Activated T-cell treated with anti-CD3 and anti-CD28 coated beads, Interleukin-2, amount 50 U/mL, for 24 hours (primary cell): ENCODE measurements around the gene SLC31A1.
"Not testable (repeated sequence)": the region's sequence is repeated elsewhere in the genome, so short reads cannot be mapped to it uniquely, and the experiment has no call there.

Source experiments
- DNase-seq: peaks from one replicate; pipeline ENCODE4 v3.0.0-alpha.2; 2020
- H3K27ac Mint-ChIP-seq: 2 replicates; pipeline ENCODE4 v1.8.0; 2020; ENCODE audit warnings: mild to moderate bottlenecking, mixed read lengths
- H3K27me3 Mint-ChIP-seq: 2 replicates; pipeline ENCODE4 v1.8.0; 2020; ENCODE audit warnings: mixed read lengths
- H3K36me3 Mint-ChIP-seq: 2 replicates; pipeline ENCODE4 v1.8.0; 2020; ENCODE audit warnings: low read depth, mixed read lengths
- H3K4me1 Mint-ChIP-seq: 2 replicates; pipeline ENCODE4 v1.8.0; 2020; ENCODE audit warnings: low read depth, mixed read lengths
- H3K4me3 Mint-ChIP-seq: 2 replicates; pipeline ENCODE4 v1.8.0; 2020; ENCODE audit warnings: mild to moderate bottlenecking, moderate library complexity, mixed read lengths
- H3K9me3 Mint-ChIP-seq: 2 replicates; pipeline ENCODE4 v1.8.0; 2020; ENCODE audit warnings: mixed read lengths

SLC31A1 gene

DNA sequence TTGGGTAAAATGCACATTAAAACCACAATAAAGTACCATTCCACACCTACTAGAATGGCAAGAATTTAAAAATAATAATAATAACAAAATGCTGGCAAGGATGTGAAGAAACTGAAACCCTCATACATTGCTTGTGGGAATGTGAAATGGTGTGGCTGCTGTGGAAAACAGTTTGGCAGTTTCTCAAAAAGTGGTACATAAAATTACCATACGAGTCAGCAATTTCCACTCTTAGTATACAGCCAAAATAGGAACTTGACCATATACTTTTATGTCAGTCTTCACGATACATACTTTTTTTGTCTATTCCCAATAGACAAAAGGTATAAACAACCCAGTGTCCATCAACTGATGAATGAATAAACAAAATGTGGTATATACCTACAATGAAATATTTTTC, 15.9 kb upstream of the SLC31A1 start:
- Mint-ChIP-seq H3K36me3 (peaks cover 94% of the 10 kb centered on the region), H3K4me3 (no peak overlapping the region), H3K27me3 (no peaks in the 10 kb centered on the region), H3K9me3 (no peaks in the 10 kb centered on the region), H3K4me1 (peaks cover 3% of the 10 kb centered on the region), H3K27ac (no peak overlapping the region)
- DNase-seq: no peak

DNA sequence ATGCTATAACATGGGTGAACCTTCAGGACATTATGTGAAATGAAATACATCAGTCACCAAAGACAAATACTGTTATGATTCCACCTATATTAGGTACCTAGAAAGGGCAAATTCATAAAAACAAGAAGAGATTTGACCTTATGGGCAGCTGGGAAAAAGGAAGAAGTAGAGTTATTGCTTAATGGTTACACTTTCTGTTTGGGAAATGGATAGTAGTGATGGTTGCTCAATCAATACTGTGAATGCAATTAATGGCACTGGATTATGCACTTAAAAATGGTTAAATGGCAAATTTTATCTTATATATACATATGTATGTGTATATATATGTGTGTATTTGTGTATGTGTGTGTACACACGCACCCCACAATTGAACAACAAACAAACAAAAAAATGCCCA, 15.5 kb upstream of the SLC31A1 start:
- Mint-ChIP-seq H3K36me3 (peaks cover 94% of the 10 kb centered on the region), H3K9me3 (no peaks in the 10 kb centered on the region), H3K4me3 (no peak overlapping the region), H3K27ac (no peak overlapping the region), H3K4me1 (peaks cover 3% of the 10 kb centered on the region), H3K27me3 (no peaks in the 10 kb centered on the region)
- DNase-seq: no peak

DNA sequence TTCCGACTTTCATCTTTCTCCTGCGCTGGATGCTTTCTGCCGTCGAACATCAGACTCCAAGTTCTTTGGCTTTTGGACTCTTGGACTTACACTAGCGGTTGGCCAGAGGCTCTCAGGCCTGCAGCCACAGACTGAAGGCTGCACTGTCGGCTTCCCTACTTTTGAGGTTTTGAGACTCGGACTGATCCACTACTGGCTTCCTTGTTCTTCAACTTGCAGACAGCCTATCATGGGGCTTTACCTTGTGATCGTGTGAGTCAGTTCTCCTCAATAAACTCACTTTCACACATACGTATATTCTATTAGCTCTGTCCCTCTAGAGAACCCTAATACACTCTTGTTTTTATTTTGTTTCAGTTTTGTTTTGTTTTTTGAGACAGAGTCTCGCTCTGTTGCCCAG, 10.5 kb upstream of the SLC31A1 start:
- H3K36me3 Mint-ChIP-seq: peaks cover 88% of the 10 kb centered on the region
- H3K27me3 Mint-ChIP-seq: no peaks in the 10 kb centered on the region
- no peak for DNase-seq
- no peaks in the 10 kb centered on the region for H3K9me3 Mint-ChIP-seq
- peaks cover 13% of the 10 kb centered on the region for H3K4me1 Mint-ChIP-seq
- no peak overlapping the region for H3K27ac Mint-ChIP-seq
- H3K4me3 Mint-ChIP-seq: no peak overlapping the region

DNA sequence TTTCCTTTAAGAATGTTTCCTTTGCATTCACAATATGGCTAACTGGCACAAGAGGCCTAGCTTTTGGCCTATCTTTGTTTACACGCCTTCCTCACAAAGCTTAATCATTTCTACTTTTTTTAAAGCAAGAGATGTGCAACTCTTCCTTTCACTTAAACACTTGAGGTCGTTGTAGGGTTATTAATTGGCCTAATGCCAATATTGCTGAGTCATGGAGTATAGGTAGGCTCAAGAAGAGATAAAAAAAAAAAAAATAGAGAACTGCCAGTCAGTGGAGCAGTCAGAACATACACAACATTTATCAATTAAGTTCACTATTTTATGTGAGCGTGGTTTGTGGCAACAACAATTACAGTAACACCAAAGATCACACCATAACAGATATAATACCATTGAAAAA, 6.2 kb upstream of the SLC31A1 start:
- Mint-ChIP-seq H3K9me3 (no peaks in the 10 kb centered on the region), H3K27me3 (no peaks in the 10 kb centered on the region), H3K4me1 (peaks cover 45% of the 10 kb centered on the region), H3K36me3 (peaks cover 75% of the 10 kb centered on the region), H3K4me3 (no peak overlapping the region), H3K27ac (peak overlapping the region; percentile 27)
- no peak for DNase-seq

DNA sequence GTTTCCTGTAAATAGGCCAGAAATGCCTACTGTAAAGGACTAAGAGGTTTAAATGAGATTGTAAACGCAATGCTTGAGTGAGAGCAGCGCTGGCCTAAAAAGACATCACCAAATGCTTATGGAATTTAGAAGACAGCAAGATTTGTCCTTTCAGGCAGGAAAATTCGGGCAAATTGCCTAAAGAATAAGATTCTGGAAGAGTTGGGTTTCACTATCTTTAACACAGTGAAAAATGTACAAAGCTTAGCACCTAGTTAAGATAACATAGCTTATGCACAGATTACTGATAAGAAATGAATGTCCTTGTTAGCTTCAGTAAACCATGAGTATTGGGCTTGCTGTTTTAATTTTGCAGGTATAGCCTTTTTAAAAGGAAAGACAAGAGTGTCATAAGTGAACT, 4.9 kb upstream of the SLC31A1 start:
- Mint-ChIP-seq H3K36me3 (peaks cover 74% of the 10 kb centered on the region), H3K27me3 (no peaks in the 10 kb centered on the region), H3K27ac (no peak overlapping the region), H3K4me3 (no peak overlapping the region), H3K4me1 (peaks cover 49% of the 10 kb centered on the region), H3K9me3 (no peaks in the 10 kb centered on the region)
- DNase-seq: no peak

DNA sequence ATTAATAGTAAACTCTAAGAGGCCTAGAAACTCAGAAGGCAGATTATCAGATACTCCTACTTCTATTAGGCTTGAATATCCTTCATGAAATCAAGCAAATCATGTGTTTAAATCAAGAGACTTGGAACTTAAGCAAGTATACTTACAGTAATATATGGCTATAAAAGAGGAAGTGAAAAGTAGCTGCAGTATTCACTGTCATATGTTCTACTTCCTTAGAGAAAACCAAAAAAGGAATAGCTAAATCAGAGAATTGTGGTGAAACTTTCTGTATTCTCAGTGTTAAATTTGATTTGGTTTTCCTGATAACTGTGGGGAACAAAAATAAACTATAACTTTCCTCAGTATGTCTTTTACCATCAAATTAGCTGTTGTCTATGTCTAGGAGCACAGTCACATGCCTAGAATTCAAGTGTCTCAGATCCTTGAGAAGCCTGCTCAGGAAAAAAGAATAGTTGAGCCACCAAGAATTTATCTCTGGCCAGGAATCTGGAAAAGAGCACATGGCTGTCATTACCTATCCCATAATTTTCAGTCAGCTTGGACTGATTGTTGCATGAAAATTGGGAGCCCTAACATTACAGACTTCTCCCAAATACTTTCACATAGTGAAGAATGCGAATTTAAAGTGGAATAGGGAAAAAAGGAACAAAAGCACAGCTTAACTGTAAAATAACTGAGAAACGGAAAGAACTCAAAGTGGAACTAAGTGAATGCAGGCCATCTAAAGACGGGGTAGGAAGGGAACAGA, 2.0 kb upstream of the SLC31A1 start:
- Mint-ChIP-seq H3K27ac (peak overlapping the region; percentile 98), H3K4me1 (peaks cover 67% of the 10 kb centered on the region), H3K27me3 (no peaks in the 10 kb centered on the region), H3K4me3 (peak overlapping the region; percentile 97), H3K36me3 (peaks cover 54% of the 10 kb centered on the region), H3K9me3 (no peaks in the 10 kb centered on the region)
- DNase-seq: no peak

DNA sequence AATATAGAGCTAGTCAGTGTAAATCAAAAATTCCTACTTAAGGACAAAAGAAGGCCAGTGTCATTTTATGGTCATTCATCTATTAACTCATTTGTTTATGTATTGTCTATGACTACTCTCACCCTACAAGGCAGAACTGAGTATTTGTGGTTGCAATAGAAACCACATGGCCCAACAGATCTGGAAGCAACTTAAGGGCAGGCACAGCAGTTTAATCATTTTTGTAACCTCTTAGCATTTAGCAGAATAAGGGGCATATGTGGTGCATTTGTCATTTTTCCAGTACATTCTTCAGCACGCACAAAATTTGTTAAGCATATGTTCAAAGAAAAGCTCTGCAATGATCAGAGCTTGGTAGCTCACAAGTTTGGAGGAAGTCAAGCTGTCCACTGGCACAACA, 1.4 kb upstream of the SLC31A1 start:
- Mint-ChIP-seq H3K9me3 (no peaks in the 10 kb centered on the region), H3K4me1 (peaks cover 62% of the 10 kb centered on the region), H3K27me3 (no peaks in the 10 kb centered on the region), H3K27ac (peak overlapping the region; percentile 98), H3K4me3 (peak overlapping the region; percentile 97), H3K36me3 (peaks cover 54% of the 10 kb centered on the region)
- DNase-seq: no peak

DNA sequence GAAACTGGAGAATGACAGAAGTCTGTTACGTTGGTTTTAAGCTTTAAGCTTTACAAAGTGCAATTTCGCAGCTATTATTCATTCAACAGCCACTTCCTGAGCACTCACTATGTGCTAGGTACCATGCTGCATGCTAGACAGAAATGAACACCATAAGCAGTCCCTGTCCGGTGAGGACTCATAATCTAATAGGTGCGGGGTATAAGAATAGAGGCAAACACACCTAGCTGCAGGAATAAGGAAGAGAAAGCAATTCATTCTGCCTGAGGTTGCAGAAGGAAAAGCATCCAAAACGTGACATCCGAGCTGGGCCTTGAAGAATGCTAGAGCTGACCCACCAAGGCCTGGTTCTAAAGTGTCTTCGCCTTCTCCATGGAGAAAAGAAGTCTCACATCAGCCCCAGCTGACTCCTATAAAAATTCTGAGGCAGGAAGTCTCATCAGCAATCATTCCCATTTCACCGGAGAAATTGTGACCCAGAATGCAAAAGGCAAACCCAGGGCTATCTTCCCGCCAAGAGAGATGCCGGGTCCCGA, 809 bp upstream of the SLC31A1 start:
- Mint-ChIP-seq H3K4me1 (peaks cover 59% of the 10 kb centered on the region), H3K9me3 (no peaks in the 10 kb centered on the region), H3K27ac (peak overlapping the region; percentile 98), H3K4me3 (peak overlapping the region; percentile 97), H3K27me3 (no peaks in the 10 kb centered on the region), H3K36me3 (peaks cover 53% of the 10 kb centered on the region)
- no peak for DNase-seq

DNA sequence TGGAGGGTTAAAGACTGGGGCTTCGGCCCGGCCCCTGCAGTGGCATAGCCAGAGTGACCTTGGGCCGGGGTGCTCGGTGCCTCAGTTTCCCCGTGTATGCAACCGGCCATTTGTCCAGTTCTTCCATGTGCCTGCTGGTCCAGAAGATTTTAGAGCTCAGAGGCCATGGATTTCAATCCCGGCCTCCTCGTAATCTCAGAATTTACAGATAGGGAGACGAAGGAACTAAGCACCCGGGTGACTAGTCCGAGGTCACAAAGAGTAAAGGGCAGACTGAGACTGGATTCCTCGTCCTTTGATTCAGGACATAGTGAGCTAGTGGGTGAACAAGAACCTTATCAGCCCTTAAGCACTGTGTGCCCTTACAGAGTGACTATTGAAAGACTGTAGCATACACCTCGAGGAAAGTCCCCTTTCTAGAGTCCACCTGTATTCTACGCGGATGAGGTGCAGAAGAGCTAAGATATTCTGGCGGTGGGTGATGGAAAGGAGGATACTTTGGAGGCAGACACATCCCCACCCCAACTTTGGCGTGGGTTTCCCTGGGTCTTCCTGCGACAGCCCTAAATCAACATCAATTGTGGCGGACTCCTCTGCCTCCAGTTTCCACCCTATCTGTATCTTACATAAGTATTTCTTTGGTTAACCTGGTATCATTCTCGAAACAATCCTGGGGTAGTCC, 597 bp downstream of the SLC31A1 start:
- Mint-ChIP-seq H3K27me3 (no peaks in the 10 kb centered on the region), H3K9me3 (no peaks in the 10 kb centered on the region), H3K4me3 (peak overlapping the region; percentile 97), H3K4me1 (peaks cover 52% of the 10 kb centered on the region), H3K36me3 (peaks cover 41% of the 10 kb centered on the region), H3K27ac (peak overlapping the region; percentile 98)
- DNase-seq: no peak

DNA sequence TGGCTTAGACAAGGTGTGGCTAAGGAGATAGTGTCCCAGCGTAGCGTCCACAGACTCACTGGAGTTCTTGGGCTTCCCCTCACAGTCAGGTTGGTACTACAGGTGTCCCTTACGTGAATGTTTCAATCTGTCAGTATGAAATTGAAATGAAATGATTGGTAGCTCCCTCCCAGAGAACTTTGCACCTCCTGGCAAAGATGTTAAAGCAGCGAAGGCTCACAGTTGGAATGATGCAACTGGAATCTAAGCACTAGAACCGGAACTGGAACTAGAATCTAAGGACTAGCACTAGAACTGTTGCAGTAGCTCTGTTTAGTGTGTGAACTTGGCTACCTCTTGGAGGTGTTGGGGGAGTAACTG, 1.1 kb downstream of the SLC31A1 start:
- Mint-ChIP-seq H3K27ac (peak overlapping the region; percentile 98), H3K36me3 (peaks cover 41% of the 10 kb centered on the region), H3K9me3 (no peaks in the 10 kb centered on the region), H3K27me3 (no peaks in the 10 kb centered on the region), H3K4me1 (peaks cover 50% of the 10 kb centered on the region), H3K4me3 (peak overlapping the region; percentile 97)
- no peak for DNase-seq

DNA sequence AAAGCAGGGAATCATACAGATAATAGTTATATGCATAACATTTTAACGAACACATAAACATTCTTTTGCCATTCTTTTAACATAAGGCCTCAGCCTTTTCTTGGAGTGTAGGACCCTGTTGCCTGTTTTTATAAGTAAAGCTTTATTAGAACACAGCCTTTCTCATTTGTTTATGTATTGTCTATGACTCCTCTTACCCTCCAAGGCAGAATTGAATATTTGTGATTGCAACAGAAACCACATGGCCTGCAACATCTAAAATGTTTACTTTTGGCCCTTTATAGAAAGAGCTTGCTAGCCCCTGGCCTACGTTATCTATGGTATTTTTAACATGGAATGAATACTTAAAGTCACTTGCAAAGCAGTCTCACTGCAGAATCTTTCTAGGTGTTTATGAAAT, 2.6 kb downstream of the SLC31A1 start:
- no peaks in the 10 kb centered on the region for H3K27me3 Mint-ChIP-seq
- H3K36me3 Mint-ChIP-seq: peaks cover 30% of the 10 kb centered on the region
- H3K27ac Mint-ChIP-seq: no peak overlapping the region
- H3K9me3 Mint-ChIP-seq: no peaks in the 10 kb centered on the region
- no peak for DNase-seq
- H3K4me3 Mint-ChIP-seq: no peak overlapping the region
- peaks cover 46% of the 10 kb centered on the region for H3K4me1 Mint-ChIP-seq

DNA sequence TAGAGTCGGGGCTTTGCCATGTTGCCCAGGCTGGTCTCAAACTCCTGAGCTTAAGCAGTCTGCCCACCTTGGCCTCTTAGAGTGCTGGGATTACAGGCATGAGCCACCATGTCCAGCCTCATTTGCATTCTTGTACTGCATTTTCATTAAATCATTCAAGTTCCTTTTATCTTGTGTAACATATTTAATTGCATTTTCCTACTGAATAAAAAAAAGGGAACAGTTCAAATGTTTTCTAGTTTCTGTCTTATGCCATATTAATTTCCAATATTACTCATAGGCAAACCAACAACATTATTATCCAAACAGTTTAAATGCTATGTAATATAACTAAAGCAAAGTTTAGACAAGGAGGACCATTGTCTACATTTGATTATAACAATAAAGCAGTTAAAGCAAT, 6.1 kb downstream of the SLC31A1 start:
- Mint-ChIP-seq H3K4me1 (peaks cover 33% of the 10 kb centered on the region), H3K4me3 (no peak overlapping the region)
- DNase-seq: no peak

DNA sequence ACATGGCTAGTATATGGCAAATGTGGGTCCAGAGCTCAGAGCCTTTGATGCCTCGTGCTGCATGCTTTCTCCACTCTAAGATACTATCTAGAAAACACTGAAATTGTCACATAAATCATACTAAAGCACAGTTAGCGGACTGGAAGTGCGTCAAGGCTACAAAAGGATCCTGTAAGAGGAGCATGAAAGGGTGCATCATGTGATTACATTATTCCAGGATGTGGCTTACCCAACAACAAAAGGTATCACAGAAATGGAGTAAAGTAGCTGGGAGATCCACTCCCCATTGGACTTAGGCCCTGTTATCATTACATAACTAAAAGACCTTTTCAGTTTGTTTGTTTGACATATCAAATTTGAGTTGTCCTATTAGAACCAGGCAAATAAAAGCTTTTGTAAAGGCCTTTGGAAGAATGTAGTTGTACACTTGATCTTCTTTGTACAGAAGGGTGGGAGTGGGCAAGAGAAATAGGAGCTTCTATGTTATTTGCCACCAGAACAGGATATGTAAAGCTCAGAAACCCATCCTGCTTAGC, 6.9 kb downstream of the SLC31A1 start:
- Mint-ChIP-seq H3K4me3 (no peak overlapping the region), H3K36me3 (peaks cover 9% of the 10 kb centered on the region), H3K9me3 (no peaks in the 10 kb centered on the region), H3K27ac (no peak overlapping the region), H3K4me1 (peaks cover 32% of the 10 kb centered on the region), H3K27me3 (no peaks in the 10 kb centered on the region)
- no peak for DNase-seq

More for the DNA sequence above, 6.1 kb downstream of the SLC31A1 start:
- Mint-ChIP-seq H3K9me3 (no peaks in the 10 kb centered on the region), H3K27ac (no peak overlapping the region), H3K36me3 (peaks cover 9% of the 10 kb centered on the region), H3K27me3 (no peaks in the 10 kb centered on the region)

DNA sequence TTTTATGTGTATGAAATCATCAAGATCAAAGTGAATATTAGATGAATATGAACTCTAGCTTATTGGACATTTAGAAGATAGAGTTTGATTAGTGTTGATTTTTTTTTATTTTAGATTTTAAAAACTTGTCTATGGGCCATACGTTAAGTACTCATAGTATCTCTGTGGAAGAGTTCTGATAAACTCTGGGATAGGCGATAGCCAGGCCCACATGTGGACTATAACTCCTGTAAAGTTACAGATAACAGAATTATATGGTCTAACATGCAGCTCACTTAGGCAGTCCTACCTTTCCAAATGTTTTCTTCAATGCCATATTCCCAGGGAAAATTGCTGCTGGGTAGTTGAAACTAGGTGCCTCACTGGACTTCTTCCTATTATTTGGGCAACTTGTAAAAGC, 10.4 kb downstream of the SLC31A1 start:
- Mint-ChIP-seq H3K9me3 (no peaks in the 10 kb centered on the region), H3K4me3 (no peak overlapping the region), H3K27me3 (no peaks in the 10 kb centered on the region), H3K36me3 (peaks cover 2% of the 10 kb centered on the region), H3K27ac (no peak overlapping the region), H3K4me1 (peaks cover 28% of the 10 kb centered on the region)
- no peak for DNase-seq

DNA sequence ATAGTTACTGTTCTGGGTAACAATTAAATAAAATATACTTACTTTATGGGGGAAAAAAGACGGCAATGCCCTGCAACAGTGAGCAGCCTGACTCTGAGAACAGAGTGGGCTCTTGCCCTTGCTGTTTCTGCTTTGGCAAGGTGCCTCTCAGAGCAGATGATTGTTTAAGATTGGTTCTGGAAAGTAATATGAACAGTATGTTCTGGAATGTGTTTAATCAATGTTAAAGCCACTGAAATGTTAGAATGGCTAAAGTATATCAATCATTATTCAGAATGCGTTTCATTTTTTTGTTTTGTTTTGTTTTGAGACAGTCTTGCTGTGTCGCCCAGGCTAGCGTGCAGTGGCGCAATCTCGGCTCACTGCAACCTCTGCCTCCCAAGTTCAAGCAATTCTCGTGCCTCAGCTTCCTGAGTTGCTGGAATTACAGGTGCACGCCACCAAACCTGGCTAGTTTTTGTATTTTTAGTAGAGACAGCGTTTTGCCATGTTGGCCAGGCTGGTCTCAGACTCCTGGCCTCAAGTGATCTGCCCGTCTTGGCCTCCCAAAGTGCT, 14.4 kb downstream of the SLC31A1 start:
- H3K4me3 Mint-ChIP-seq, H3K36me3 Mint-ChIP-seq, H3K9me3 Mint-ChIP-seq, DNase-seq, H3K27ac Mint-ChIP-seq, H3K27me3 Mint-ChIP-seq: not testable (repeated sequence)
- H3K4me1 Mint-ChIP-seq: peaks cover 17% of the 10 kb centered on the region
